ENCODE results near the gene AKR1C1. TPM values are rescaled to one million over a fixed set of nuclear protein-coding genes. Genes with fewer than 3 reads are reported as not detected.

AKR1C1 gene
- polyA plus RNA-seq, 1 donor, result 12.0 TPM

Other genes with a start within 250 kb of the AKR1C1 start
- gene AKR1E2, start 137.2 kb upstream of the AKR1C1 start, polyA plus RNA-seq, result 1.8 TPM
- 10.2 TPM for gene AKR1C2, start 40.4 kb downstream of the AKR1C1 start, polyA plus RNA-seq
- gene AKR1C3, start 131.0 kb downstream of the AKR1C1 start, polyA plus RNA-seq, result 4.1 TPM
- 0.13 TPM for gene AKR1C8, start 221.7 kb downstream of the AKR1C1 start, polyA plus RNA-seq
- gene AKR1C4, start 233.4 kb downstream of the AKR1C1 start, polyA plus RNA-seq, result 0.39 TPM

Data from large intestine (tissue), 1 donor.